H1 (cell line): ENCODE data around the gene ZIC1. TPM values are rescaled to one million over a fixed set of nuclear protein-coding genes. Genes with fewer than 3 reads are reported as not detected.

Source experiments
- CBX8 ChIP-seq: fragments of 300-800, 300-1000 bp; sonication (generic); IDR thresholded peaks from 2 replicates; pipeline ENCODE4 v1.7.1; 2016; ENCODE audit warnings: low read depth, low read length, borderline replicate concordance
- polyA plus RNA-seq, 7 experiments: library from polyadenylated mRNA; depleted of rRNA in 3 of 7; stranded (reverse) in 5 of 7; unstranded in 2 of 7; fragments of >200 nt in 5 of 7; fragments of 200-250 nt in 2 of 7; gene quantifications; 1 replicate in 5 of 7; 2 replicates in 1 of 7; 4 replicates in 1 of 7; pipeline versions ENCODE4 v1.2.1 to v1.2.3, GENCODE V29; 2011 to 2013; ENCODE audit warnings: missing spikeins in 2 of 7, mixed read lengths in 2 of 7
- total RNA-seq: library from RNA; stranded (reverse); fragmentation: NEBNext Ultra II Directional; extraction: Animal tissue kit (Norgen Biotek cat#: 25700); gene quantifications from 2 replicates; pipeline ENCODE4 v1.2.1, GENCODE V29; 2021

ZIC1 gene
- total and polyA plus RNA-seq, 2 of the 8 experiments (the other 6 are each of a cell fraction or from before 2014, with no cell fraction given): 0.80 to 2.2 TPM

- TF ChIP-seq CBX8: peak; percentile 87
- TF ChIP-seq, all 59 proteins: peak for 7
Observed at GRCh38 chr3:147410526-147411237, 1.5 kb downstream of the ZIC1 start (continued).
